ENCODE measurements around the gene CRLF2.

GRCh38 chrX:1190596-1191145 is 21.8 kb downstream of the CRLF2 start:
- TF ChIP-seq CTCF (IDR thresholded peaks at IDR 0.05) (no peak), POLR2A (IDR thresholded peaks at IDR 0.05) (no peak), EP300 (IDR thresholded peaks at IDR 0.05) (no peak)
